ENCODE results near the gene RAP1GDS1.
A peak's percentile ranks its signal among the peaks of the same experiment; 100 is the strongest.

RAP1GDS1 gene

GRCh38 chr4:98260579-98261404 is at the start of gene RAP1GDS1:
Gene RAP1GDS1, plus strand, starts transcription at chr4:98261384. Its CDS starts 182 bp downstream, at chr4:98261566.
- DNase-seq (ENCODE audit: low spot score), result peak; percentile 95

GRCh38 chr4:98222306-98222705 is 38.9 kb upstream of the RAP1GDS1 start:
- no peak for DNase-seq (ENCODE audit: low spot score)

- DNase-seq (ENCODE audit: low spot score), result no peak
These were observed 34.8 kb upstream of the RAP1GDS1 start for GRCh38 chr4:98226396-98226795.

GRCh38 chr4:98230961-98231360 is 30.2 kb upstream of the RAP1GDS1 start:
- no peak for DNase-seq (ENCODE audit: low spot score)

- no peak for DNase-seq (ENCODE audit: low spot score)
These were observed 29.0 kb upstream of the RAP1GDS1 start for GRCh38 chr4:98232202-98232601.

- no peak for DNase-seq (ENCODE audit: low spot score)
These were observed 24.0 kb upstream of the RAP1GDS1 start for GRCh38 chr4:98237204-98237603.

- no peak for DNase-seq (ENCODE audit: low spot score)
These were observed 19.1 kb upstream of the RAP1GDS1 start for GRCh38 chr4:98242063-98242462.

- DNase-seq (ENCODE audit: low spot score), result no peak
These were observed 18.6 kb upstream of the RAP1GDS1 start for GRCh38 chr4:98242538-98242937.

- no peak for DNase-seq (ENCODE audit: low spot score)
These were observed 16.0 kb upstream of the RAP1GDS1 start for GRCh38 chr4:98245226-98245625.

- DNase-seq (ENCODE audit: low spot score), result no peak
These were observed 12.2 kb upstream of the RAP1GDS1 start for GRCh38 chr4:98248934-98249333.

- DNase-seq (ENCODE audit: low spot score), result no peak
These were observed 11.4 kb upstream of the RAP1GDS1 start for GRCh38 chr4:98249831-98250230.

- no peak for DNase-seq (ENCODE audit: low spot score)
These were observed 7.7 kb upstream of the RAP1GDS1 start for GRCh38 chr4:98253499-98253898.

GRCh38 chr4:98260047-98260578 is 1.1 kb upstream of the RAP1GDS1 start:
- DNase-seq (ENCODE audit: low spot score), result peak; percentile 26

GRCh38 chr4:98261405-98262291 is 464 bp downstream of the RAP1GDS1 start:
- DNase-seq (ENCODE audit: low spot score), result peak; percentile 40

GRCh38 chr4:98262431-98262830 is 1.2 kb downstream of the RAP1GDS1 start:
- peak; percentile 4 for DNase-seq (ENCODE audit: low spot score)

- no peak for DNase-seq (ENCODE audit: low spot score)
These were observed 6.3 kb downstream of the RAP1GDS1 start for GRCh38 chr4:98267498-98267897.

GRCh38 chr4:98275145-98275544 is 14.0 kb downstream of the RAP1GDS1 start:
- no peak for DNase-seq (ENCODE audit: low spot score)

GRCh38 chr4:98283219-98284189 is 22.3 kb downstream of the RAP1GDS1 start:
- no peak for DNase-seq (ENCODE audit: low spot score)

- DNase-seq (ENCODE audit: low spot score), result no peak
These were observed 23.5 kb downstream of the RAP1GDS1 start for GRCh38 chr4:98284640-98285046.

- DNase-seq (ENCODE audit: low spot score), result no peak
These were observed 24.5 kb downstream of the RAP1GDS1 start for GRCh38 chr4:98285676-98286075.

- DNase-seq (ENCODE audit: low spot score), result no peak
These were observed 26.1 kb downstream of the RAP1GDS1 start for GRCh38 chr4:98287328-98287727.

Data from germinal center (tissue), 1 donor.